Measurements from ENCODE around the gene POU6F2.
A peak's percentile ranks its signal among the peaks of the same experiment; 100 is the strongest.
"Not testable (repeated sequence)": the region's sequence is repeated elsewhere in the genome, so short reads cannot be mapped to it uniquely, and the experiment has no call there.

The POU6F2 gene

DNA sequence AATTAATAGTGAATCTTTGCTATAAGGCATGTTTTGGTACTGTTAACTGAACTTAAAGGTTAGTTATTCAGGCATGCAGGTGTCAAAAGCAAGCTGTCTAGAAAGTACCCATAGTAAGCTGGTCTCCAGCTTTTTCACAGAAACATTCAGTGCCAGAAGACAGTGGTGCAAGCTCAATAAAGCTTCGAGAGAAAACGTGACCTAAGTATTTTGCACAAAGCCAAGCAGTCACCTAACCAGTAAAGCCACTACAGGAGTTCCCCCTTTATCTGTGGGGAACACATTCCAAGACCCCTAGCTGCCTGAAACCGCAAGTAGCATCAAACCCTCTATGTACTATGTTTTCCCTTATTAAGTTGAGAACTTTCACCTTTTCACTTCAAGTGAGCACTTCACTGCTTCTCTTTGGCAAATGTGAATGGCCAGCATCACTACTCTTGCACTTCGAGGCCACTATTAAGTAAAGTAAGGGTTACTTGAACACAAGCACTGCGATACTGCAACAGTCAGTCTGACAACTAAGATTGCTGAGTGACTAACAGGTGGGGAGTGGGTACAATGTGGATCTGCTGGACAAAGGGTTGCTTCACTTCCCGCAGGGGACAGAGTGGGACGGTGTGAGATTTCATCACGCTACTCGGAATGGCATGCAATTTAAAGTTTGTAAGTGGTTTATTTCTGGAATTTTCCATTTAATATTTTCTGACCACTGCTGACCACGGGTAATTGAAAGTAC is 334.7 kb downstream of the POU6F2 start:
- DNase-seq = no peak

DNA sequence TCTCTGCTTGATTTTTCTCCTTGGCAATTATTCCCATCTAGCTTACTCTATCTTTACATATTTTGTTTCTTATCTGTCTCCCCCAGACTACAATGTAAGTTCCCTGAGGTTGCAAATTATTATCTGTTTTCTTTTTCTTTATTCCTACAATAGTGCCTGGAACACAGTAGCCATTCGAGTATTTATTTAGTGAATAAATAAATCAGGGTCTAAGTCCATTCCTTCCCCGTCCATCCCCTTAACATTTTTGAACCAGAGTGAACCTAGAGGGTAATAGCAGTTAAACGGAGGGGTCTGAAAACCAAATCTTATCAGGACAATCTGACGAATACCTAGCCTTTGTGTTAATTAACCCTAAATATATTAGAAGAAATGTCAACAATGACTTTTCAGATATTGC is 335.7 kb downstream of the POU6F2 start:
- no peak for DNase-seq

DNA sequence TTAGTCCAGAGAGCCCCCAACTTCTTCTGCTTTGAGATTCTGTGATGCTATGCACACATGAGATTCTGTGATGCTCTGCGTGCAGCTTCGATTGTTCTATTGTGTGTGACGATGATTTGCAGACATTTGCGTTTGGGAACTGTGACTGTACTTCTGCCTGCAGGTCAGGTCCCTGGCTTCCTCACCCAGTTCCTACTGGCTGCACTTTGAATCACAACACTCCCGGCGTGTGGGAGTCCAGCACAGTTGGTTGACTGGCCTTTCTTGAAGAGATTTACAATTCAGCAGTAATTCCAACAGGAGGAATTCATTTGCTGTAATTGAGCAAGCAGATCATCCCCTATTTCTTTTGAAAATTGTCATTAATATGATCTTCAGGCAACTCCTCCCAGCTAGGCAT is 336.3 kb downstream of the POU6F2 start:
- no peak for DNase-seq

DNA sequence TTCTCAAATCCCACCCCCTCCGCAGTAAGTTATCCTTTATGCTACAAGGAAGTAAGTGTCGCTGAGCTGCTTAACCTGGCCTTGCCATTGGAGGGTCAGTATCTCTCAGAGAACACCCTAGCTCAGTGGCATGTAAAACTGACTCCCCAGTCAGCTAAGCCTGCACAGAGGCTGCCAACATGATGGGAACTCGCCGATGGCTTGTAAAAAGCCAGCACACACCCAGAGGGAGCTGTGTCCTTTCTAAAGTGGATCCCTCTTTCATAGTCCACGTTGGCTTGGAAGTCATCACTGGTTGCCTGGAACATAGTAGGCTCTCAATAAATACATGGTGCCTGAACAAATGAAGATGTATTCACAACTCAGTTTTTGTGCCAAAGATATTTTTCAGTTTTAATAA is 339.4 kb downstream of the POU6F2 start:
- no peak for DNase-seq

DNA sequence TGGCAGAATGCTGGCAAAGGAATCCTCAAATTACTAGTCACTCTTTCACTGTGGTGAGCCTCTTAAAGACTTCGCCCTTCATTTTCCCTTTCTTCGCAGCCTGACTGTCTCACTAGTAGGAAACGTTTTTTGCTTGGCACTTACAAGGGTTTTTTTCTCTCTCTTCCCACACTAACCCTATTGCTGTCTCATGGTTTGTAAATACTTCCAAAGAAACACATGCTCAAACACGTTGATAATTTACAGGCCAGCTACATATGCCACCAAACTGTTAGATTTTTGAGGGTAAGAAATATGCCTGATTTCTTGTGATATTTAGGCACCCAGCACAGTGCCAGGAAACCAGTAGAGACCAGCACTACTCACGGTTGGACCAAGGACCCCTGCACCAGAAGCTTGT is 340.2 kb downstream of the POU6F2 start:
- no peak for DNase-seq

DNA sequence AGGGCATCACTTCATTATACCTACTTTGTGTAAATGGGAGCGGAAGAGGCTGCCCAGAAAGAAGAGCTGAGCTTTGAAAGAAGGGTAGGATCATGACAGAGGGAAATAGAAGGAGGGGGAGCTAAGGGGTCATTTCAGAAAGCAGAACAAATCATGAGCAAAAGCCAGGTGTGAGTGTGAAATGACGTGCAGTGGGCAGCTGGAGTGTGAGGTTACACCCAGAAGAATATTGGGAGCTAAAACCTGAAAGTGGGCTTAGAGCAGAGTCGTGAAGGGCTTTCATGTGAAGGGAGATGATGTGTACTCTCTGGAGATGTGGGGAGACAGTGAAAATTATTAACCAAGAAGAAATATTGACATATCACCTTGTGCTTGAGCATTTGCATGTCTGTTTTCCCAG is 343.5 kb downstream of the POU6F2 start:
- DNase-seq = no peak

DNA sequence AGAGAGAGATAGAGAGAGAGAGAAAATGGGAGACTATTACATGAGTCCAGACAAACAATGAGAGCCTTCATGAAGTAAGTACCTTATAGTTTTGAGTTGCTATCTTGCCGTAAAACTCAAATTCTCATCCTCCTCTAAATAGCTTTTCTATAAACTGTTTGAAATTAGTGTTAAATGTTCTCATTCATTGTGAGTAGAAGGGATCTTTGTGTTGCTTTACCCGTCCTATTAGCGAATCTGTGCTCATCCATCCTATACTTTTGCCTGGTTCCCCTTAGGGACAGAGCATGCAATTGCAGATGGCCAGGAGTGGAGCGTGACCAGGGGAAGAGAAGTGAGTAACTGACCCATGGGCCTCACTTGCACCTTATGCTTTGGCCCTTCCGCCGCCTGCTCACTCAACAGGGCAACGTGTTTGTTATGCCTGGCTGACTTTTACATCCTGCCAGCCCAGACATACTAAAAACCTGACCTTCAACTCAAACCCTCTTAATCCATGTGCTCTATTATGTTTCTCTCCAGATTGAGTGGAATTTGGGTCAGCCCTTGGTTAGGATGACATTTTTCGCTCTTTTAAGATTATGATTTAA is 344.3 kb downstream of the POU6F2 start:
- DNase-seq = no peak

DNA sequence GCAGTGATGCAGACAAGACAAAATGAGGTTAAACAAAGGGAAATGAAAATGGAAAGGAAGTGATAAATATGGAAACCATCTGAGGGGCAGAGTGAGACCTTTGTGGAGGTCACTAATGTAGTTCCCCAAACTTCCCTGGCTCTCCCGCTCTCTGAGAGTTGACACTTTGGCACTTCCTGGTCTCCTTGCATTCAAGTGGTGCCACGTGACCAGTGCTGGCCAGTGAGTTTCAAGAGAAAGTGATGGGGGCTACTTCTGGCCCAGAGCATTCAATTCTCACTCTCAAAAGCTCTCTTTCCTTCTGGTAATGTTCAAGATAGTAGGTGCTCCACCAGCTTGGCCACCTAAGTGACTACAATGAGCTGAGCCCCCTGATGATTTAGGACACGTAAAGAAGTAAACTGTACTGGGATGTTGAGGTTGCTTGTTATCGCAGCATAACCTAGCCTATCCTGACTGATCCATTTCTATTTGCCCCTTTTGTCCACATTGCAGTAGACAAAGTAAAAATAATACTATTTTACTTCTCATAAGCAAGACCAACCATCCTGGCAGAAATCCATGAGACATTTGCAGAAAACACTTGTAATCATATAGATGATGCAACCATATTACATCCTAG is 346.5 kb downstream of the POU6F2 start:
- DNase-seq = no peak

DNA sequence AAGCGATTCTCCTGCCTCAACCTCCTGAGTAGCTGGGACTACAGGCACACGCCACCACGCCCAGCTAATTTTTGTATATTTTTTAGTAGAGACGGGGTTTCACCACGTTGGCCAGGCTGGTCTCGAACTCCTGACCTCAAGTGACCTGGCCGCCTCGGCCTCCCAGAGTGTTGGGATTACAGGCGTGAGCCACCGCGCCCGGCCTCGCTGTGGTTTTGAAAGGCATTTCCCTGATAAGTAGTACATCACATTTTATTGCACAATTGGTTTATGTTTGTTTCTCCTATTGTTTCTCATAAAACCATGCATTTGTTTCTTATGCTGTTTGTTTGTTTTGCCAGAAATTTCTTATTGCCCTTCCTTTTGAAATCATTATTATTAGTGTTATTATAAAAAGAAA is 353.9 kb downstream of the POU6F2 start:
- DNase-seq = not testable (repeated sequence)

DNA sequence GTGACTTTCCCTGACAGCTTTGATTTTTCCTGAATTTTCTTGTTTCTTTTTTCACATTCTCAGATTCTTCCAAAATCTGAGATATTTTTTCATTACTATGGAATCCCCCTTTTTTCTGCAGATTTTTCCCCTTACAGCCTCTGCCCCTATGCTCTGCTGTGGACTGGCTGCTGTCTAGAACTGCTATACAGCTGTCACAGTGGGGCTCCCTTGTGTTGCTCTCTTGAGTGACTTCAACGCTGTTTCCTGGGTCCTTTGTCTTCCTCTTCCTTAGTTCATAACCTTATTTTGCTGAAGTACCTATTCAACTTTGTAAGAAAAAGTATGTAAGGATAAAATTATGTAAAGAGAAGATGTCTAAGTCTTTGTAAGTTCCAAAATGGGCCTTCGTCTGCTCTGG is 354.4 kb downstream of the POU6F2 start:
- DNase-seq = no peak

DNA sequence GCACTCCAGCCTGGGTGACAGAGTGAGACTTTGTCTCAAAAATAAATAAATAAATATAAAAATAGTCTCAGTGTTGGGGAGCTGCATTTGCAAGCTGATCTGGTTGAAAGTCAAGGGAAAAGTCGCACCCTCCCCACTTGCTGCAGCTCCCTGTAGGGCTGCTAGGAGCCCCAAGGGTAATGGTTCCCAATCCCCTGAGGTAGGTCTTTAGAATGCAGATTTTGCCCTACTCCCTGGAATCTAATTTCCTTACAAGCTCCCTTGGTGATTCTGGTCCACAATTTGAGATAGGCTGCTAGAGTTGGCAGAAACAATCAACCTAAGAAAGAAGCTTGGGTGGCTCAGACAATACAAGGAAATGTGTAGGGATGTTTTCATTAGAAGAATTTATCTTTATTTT is 356.0 kb downstream of the POU6F2 start:
- no peak for DNase-seq

DNA sequence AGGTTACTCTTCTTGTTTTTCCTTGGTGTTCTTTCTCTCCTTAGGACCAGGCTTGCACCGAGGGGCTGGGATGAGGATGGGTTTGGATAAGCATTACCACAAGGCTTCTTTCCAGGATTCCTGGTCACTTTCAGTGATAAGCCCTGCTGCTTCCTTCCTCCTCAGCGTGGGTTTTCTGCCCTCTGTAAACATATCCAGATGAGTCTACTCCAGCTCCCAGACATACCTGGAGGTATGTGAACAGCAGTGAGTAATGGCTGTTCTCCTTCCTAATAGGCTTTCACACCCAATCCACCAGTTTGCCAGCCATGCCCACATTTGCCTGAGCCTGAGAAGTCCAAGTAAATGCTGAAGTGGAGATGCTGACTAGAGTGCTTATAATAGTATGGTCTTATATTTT is 358.7 kb downstream of the POU6F2 start:
- no peak for DNase-seq

DNA sequence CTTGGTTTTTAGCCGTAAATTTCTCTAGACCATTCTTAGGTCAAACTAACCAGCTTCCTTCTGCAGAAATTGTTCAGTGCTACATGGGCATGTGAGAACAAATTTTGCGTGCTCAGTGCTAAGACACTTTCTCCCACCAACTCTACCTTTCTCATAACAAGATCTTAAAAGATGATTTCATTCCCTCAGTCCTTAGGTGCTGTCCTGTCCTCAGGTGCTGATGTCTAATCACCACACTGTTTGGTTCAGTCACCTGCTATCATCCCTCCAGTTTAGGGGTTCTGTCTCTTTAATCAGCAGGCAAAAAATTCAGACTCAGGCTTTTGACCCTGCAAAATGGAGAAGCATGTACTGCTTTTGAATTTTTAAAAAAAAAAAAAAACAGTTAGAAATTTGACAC is 361.0 kb downstream of the POU6F2 start:
- DNase-seq = no peak

DNA sequence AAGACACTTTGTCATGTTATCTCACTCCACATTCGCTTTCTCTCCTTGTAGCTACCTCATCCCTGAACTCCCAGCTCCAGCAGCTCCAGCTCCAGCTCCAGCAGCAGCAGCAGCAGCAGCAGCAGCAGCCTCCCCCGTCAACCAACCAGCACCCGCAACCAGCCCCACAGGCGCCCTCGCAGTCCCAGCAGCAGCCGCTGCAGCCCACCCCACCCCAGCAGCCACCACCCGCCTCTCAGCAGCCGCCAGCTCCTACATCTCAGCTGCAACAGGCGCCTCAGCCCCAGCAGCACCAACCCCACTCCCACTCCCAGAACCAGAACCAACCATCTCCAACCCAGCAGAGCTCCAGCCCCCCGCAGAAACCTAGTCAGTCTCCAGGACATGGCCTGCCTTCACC is 361.9 kb downstream of the POU6F2 start:
- no peak for DNase-seq

DNA sequence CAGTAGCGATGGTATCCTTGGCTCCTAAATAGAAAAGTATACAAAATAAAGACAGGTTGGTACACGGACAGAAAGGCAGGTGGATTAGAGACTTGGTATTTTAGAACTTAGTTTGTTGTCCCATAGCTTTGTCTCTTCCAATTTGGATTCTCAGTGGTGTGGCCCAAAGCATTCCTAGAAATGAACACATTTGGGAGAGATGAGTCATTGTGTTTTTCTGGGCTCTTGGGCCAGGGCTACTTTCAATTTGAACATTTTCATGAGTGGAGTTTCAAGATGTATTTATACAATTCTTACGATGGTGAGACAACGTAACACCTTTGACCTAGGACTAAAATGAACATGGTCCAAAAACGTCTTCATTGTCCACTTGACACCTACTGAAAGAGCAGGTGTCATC is 363.4 kb downstream of the POU6F2 start:
- DNase-seq = no peak

DNA sequence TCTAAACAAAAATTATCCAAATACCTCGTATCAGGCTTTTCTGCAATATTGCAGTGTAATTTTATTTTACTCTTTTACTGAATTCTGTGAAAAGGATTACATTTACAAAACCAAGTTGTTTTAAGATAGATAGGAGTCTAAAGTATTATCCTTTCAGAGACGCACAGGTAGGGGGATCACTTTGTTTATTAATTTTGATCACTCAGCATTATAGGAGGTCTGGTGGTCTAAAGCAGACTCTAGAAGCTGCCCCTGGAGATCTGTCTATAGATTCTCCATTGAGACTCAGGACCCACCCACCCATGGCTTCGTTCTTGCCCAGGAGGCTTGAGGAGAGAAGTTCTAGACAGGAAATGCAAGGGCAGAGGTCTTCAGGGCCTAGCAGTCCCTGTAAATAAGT is 365.1 kb downstream of the POU6F2 start:
- no peak for DNase-seq

DNA sequence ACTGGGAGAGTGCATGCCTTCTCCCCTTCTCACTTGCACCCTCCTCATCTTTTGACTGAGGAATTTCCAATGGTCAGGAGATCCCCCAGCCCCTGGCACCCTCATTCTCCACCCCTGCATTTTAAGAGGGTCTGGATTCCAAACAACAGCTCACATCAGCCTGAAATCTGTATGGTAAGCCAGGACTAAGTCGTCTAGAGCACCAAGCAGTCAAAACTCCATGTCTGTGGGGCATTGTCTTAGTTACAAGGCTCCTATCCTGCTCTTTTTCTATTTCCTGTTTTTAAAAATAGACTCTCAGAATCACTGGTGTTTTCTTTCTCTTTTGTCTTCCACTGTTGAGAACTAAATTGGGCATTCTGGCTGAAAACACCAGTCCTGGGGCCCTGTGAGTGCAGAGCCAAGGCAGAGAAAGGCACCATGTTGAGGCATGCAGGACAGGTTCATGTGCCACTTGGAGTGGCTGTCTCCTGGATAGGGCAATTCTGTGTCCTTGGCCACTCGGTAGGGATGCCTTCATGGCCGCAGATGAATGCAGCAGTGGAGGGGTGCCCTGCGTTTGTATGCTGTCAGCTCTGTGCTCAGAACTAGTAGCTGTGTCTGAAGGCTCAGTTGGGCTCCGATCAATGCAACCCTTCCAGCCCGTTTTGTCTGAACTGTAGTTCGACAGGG is 371.9 kb downstream of the POU6F2 start:
- DNase-seq = no peak

DNA sequence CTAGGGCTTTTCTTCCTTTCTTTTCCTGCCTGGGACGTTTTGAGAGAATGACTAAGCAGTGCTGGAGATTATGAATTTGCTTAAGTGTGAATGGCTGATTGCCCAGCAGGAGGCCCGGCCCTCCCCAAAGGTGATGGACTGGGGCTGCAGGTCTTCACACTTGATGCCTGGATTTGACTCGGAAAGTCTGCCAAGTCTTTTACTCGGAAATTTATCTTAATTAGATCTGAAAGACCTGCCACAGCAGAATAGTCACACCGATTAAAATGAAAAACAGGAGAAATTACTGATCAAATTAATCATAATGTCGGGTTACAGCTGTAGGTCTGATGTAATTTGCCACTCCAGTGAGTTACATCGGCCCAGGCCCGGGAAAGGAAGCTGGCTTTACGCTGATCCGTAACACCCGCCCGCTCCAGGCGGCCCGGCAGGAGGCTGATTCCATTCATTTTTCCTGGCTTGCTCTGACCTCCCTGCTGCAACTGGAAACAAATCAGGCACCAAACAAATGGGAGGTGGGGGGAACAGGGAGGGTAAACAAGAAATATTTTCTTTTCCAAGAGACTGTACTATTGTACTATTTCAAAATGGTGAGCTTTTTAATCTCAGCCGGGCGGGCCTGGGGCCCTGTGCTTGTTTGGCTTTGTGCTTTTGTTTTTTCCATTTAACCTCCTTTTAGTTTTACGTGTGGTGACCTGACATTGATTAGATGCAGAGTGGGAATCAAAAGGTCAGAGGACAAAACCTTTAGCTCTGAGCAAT is 376.1 kb downstream of the POU6F2 start:
- DNase-seq = peak; percentile 94

DNA sequence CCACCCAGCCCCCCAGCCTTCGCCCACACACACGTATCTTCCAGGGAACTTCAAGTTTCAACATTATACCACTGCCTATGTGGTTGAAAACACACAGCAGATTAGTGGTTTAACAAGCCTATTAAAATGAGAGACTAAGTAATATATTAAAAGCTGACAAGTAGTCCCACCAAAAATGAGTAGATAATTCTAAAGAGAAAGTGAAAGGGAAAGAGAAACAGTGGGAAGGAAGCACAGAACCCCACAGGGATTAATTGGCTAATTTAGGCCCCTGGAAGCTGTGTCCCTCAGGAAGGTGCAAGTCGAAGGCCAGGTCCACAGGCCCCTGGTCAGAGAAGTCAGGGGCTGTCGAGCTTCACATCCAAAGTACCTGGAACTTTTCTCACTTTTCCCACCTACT is 378.0 kb downstream of the POU6F2 start:
- DNase-seq = no peak

DNA sequence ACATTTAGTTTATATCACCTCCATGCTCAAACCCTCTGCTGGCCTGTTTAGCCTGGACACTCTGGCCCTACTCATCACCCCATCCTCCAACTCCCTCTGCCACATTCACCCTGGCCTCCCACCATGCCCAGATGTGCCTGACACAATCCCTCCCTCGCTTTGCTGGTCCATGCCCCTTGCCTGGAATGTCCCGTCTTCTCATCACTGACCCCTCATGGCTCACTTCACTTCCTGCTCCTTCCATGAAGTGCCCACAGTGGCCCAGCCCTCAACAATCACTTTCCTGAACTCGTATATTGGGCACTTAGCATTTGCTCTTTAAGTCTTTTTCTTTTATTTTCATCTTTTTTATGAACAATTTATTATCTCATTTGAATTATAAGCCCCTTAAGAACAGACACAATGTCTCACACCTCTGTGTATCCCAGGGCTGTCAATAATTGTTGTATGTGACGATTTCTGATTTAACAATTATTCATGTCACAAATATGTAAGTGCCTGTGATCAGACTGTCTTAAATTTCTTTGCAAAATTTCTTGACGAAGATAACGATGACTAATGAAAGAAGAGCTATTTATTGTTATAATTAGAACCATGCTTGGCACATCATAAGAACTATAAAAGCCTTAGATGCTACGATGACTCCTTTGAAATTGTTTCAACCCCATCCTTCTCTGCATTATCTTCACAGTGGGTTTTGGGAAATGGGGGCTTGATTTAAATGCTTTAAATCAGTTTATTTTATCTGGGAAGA is 378.6 kb downstream of the POU6F2 start:
- no peak for DNase-seq

DNA sequence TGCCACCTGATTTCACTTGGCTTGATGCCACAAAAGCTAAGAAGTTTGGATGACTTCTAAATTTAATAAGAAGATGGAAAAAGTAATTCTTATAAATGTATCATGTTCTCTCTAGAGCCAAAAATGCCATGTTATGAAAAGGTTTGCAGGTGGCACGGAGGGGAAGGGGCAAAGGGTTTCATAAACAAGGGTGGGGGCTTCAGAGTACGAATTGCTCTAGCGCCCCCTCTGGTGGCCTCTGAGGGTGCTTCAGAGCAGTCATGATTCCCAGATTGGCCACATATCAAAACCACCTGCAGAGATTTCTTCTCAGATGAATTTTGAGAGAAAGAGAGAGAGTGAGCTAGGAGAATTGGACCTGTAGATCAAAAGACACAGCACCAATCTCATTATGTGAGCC is 379.9 kb downstream of the POU6F2 start:
- DNase-seq = peak; percentile 0

DNA sequence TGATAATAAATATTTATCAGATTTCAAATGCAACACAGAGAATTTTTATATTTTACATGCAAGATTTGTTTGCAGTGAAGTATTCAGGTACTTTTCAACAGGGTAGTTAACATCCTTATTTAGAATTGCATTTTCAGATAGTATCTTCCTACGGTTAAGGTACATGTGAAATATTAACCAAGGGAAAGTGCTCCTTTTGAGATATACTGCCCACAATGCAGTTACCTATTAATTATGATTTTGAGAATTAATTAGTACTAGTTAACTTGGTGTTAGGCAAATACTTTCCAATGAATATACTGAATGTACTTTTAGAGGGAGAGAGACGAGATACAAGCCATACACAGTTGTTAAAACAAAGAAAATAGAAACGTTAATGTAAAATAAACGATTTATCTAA is 382.3 kb downstream of the POU6F2 start:
- no peak for DNase-seq

DNA sequence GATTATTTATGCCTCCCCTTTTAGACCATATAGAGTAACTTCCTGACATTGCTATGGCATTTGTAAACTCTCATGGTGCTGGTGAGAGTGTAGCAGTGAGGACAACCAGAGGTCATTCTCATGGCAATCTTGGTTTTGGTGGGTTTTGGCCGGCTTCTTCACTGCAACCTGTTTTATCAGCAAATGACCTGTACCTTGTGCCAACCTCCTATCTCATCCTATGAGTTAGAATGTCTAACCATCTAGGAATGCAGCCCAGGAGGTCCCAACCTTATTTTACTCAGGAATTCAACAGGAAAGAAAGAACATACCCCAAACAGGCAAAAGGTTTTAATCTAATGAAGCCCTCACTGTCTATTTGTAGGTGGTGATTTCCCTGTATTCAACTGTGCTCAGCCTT is 383.1 kb downstream of the POU6F2 start:
- DNase-seq = no peak

Measured in COR-L47 (cell line).